H1 (cell line): ENCODE data around the gene HSPA5. TPM values are rescaled to one million over a fixed set of nuclear protein-coding genes. Genes with fewer than 3 reads are reported as not detected.

Source experiments
- CTCF ChIA-PET: fragments of 300-600 bp; sonication (Branson Sonifier 250); formaldehyde crosslinking; loops from one replicate; lab custom pipeline; 2021; ENCODE audit not compliant: partially characterized antibody; lab: Charles Lee
- POLR2A ChIA-PET: fragments of 300-600 bp; sonication (Branson Sonifier 250); formaldehyde crosslinking; loops from one replicate; lab custom pipeline; 2021; ENCODE audit warnings: inconsistent platforms; ENCODE audit not compliant: partially characterized antibody; lab: Charles Lee
- DNase-seq, 2 experiments: peaks; one replicate each; pipeline versions ENCODE4 v3.0.0 to v3.0.0-alpha.2; 2010 to 2022; ENCODE audit warnings: low spot score in 2 of 2, low read depth in 1 of 2, mixed read lengths in 1 of 2
- FAIRE-seq: peaks from 2 replicates; lab custom pipeline; 2011; peaks lifted over from hg19 to GRCh38; lab: Jason Lieb, UNC
- H2AFZ ChIP-seq: 2 replicates; pipeline ENCODE4 v1.8.1; 2012; ENCODE audit warnings: low read length, inconsistent platforms
- H2AK5ac ChIP-seq: 2 replicates; pipeline ENCODE4 v1.6.1; 2013; ENCODE audit warnings: low read depth, low read length
- H2BK120ac ChIP-seq: replicated peaks from 2 replicates; pipeline ENCODE3; 2013; ENCODE audit warnings: low read depth, low read length, inconsistent platforms
- H2BK12ac ChIP-seq: 2 replicates; pipeline ENCODE4 v1.6.1; 2013; ENCODE audit warnings: low read depth, low read length
- H2BK15ac ChIP-seq: 2 replicates; pipeline ENCODE4 v1.6.1; 2013; ENCODE audit warnings: low read length
- H2BK20ac ChIP-seq: 2 replicates; pipeline ENCODE4 v1.6.1; 2013; ENCODE audit warnings: low read length
- H2BK5ac ChIP-seq: 2 replicates; pipeline ENCODE4 v1.6.1; 2013; ENCODE audit warnings: low read depth, low read length
- H3K14ac ChIP-seq: 2 replicates; pipeline ENCODE4 v1.6.1; 2013; ENCODE audit warnings: inconsistent platforms; ENCODE audit not compliant: insufficient read length
- H3K18ac ChIP-seq: 2 replicates; pipeline ENCODE4 v1.6.1; 2013; ENCODE audit warnings: low read length; ENCODE audit errors: extremely low read depth
- H3K23ac ChIP-seq: 2 replicates; pipeline ENCODE4 v1.6.1; 2013; ENCODE audit warnings: inconsistent platforms; ENCODE audit not compliant: insufficient read length
- H3K23me2 ChIP-seq: 2 replicates; pipeline ENCODE4 v1.6.1; 2013; ENCODE audit warnings: low read depth, low read length
- H3K27ac ChIP-seq: 2 replicates; pipeline ENCODE4 v1.6.1; 2011; ENCODE audit warnings: low read depth, low read length, inconsistent platforms
- H3K27me3 ChIP-seq, 4 experiments: replicated peaks in 1 of 4; 1 replicate in 1 of 4; 2 replicates in 3 of 4; pipeline versions ENCODE4 v1.6.1 to v1.8.1; 2011 to 2013; ENCODE audit warnings: low read length in 3 of 4, mild to moderate bottlenecking in 3 of 4, inconsistent platforms in 2 of 4, mixed read lengths in 2 of 4, moderate library complexity in 1 of 4; ENCODE audit not compliant: control insufficient read depth in 3 of 4, insufficient read depth in 3 of 4; ENCODE audit errors: extremely low read depth in 1 of 4
- H3K36me3 ChIP-seq, 4 experiments: 2 replicates each; pipeline versions ENCODE4 v1.6.1 to v1.8.1; 2011 to 2013; ENCODE audit warnings: mild to moderate bottlenecking in 4 of 4, low read length in 3 of 4, moderate library complexity in 2 of 4, control low read depth in 1 of 4, inconsistent platforms in 1 of 4; ENCODE audit not compliant: insufficient read depth in 4 of 4, control insufficient read depth in 2 of 4
- H3K4ac ChIP-seq: replicated peaks from 2 replicates; pipeline ENCODE3; 2013; ENCODE audit warnings: low read length, low read depth, mixed read lengths, inconsistent platforms; ENCODE audit not compliant: insufficient read length
- H3K4me1 ChIP-seq, 4 experiments: replicated peaks in 1 of 4; 1 replicate in 1 of 4; 2 replicates in 3 of 4; pipeline versions ENCODE4 v1.6.1 to v1.8.1; 2011 to 2013; ENCODE audit warnings: low read length in 3 of 4, inconsistent platforms in 2 of 4, mixed read lengths in 1 of 4; ENCODE audit not compliant: insufficient read depth in 4 of 4, control insufficient read depth in 3 of 4
- H3K4me2 ChIP-seq, 2 experiments: 2 replicates each; pipeline versions ENCODE4 v1.6.1 to v1.8.1; 2011 to 2013; ENCODE audit warnings: low read depth in 2 of 2, low read length in 2 of 2, control low read depth in 1 of 2, inconsistent platforms in 1 of 2, mild to moderate bottlenecking in 1 of 2; ENCODE audit not compliant: insufficient read depth in 1 of 2
- H3K4me3 ChIP-seq, 4 experiments: fragments of 200-600, 300-600 bp in 1 of 4; sonication (generic), shearing (Covaris generic), sonication (Bioruptor Twin) in 1 of 4; 2 replicates each; pipeline versions ENCODE4 v1.5.1 to v1.8.1; 2011 to 2016; ENCODE audit warnings: low read length in 4 of 4, low read depth in 3 of 4, control low read depth in 2 of 4, inconsistent platforms in 2 of 4, mild to moderate bottlenecking in 2 of 4, mixed read lengths in 1 of 4, moderate library complexity in 1 of 4; ENCODE audit not compliant: insufficient read depth in 2 of 4; ENCODE audit errors: extremely low read depth in 1 of 4
- H3K56ac ChIP-seq: replicated peaks from 2 replicates; pipeline ENCODE3; 2013; ENCODE audit warnings: low read depth, mild to moderate bottlenecking, mixed read lengths, low read length, inconsistent platforms; ENCODE audit not compliant: insufficient read length
- H3K79me1 ChIP-seq: 2 replicates; pipeline ENCODE4 v1.6.1; 2013; ENCODE audit warnings: low read depth, low read length, control low read depth
- H3K79me2 ChIP-seq, 2 experiments: 2 replicates each; pipeline versions ENCODE4 v1.6.1 to v1.8.1; 2012 to 2013; ENCODE audit warnings: low read length in 2 of 2, mild to moderate bottlenecking in 2 of 2, inconsistent platforms in 1 of 2; ENCODE audit not compliant: insufficient read depth in 2 of 2, control insufficient read depth in 1 of 2
- H3K9ac ChIP-seq, 4 experiments: replicated peaks in 1 of 4; 1 replicate in 1 of 4; 2 replicates in 3 of 4; pipeline versions ENCODE4 v1.6.1 to v1.8.1; 2011 to 2013; ENCODE audit warnings: low read depth in 3 of 4, low read length in 3 of 4, control low read depth in 2 of 4, mild to moderate bottlenecking in 2 of 4, moderate library complexity in 2 of 4, inconsistent platforms in 1 of 4; ENCODE audit errors: extremely low read depth in 1 of 4
- H3K9me3 ChIP-seq, 2 experiments: 2 replicates each; pipeline versions ENCODE4 v1.6.1 to v1.8.1; 2012 to 2013; ENCODE audit warnings: mild to moderate bottlenecking in 2 of 2, moderate library complexity in 2 of 2, control low read depth in 1 of 2, inconsistent platforms in 1 of 2, low read depth in 1 of 2, low read length in 1 of 2, mixed read lengths in 1 of 2; ENCODE audit not compliant: insufficient read depth in 2 of 2
- H4K20me1 ChIP-seq, 2 experiments: replicated peaks in 1 of 2; 2 replicates each; pipeline versions ENCODE3 to v1.8.1; 2011 to 2013; ENCODE audit warnings: inconsistent platforms in 2 of 2, low read length in 2 of 2, mild to moderate bottlenecking in 1 of 2; ENCODE audit not compliant: insufficient read depth in 2 of 2, control insufficient read depth in 1 of 2
- H4K5ac ChIP-seq: 2 replicates; pipeline ENCODE4 v1.6.1; 2013; ENCODE audit warnings: low read length, low read depth, mixed read lengths, inconsistent platforms; ENCODE audit not compliant: insufficient read length
- H4K8ac ChIP-seq: 2 replicates; pipeline ENCODE4 v1.8.0; 2013; ENCODE audit warnings: mild to moderate bottlenecking, moderate library complexity, low read length, inconsistent platforms; ENCODE audit not compliant: insufficient read depth; ENCODE audit errors: extremely low read depth
- H4K91ac ChIP-seq: replicated peaks from 2 replicates; pipeline ENCODE3; 2013; ENCODE audit warnings: low read length, mixed read lengths, inconsistent platforms; ENCODE audit not compliant: insufficient read length
- BRCA1 ChIP-seq: IDR thresholded peaks from 2 replicates; pipeline ENCODE4 v1.6.1; 2012; ENCODE audit warnings: low read depth, low read length, improper control_type of control experiment
- CBX8 ChIP-seq: fragments of 300-800, 300-1000 bp; sonication (generic); IDR thresholded peaks from 2 replicates; pipeline ENCODE4 v1.7.1; 2016; ENCODE audit warnings: low read depth, low read length, borderline replicate concordance
- CTCF ChIP-seq, 3 experiments: IDR thresholded peaks; 1 replicate in 2 of 3; 2 replicates in 1 of 3; pipeline versions ENCODE4 v1.5.1 to v1.6.1; 2011; ENCODE audit warnings: low read length in 3 of 3, mild to moderate bottlenecking in 3 of 3, inconsistent platforms in 2 of 3, low read depth in 1 of 3, moderate library complexity in 1 of 3; ENCODE audit not compliant: insufficient read depth in 1 of 3; ENCODE audit errors: control extremely low read depth in 1 of 3
- TBP ChIP-seq: IDR thresholded peaks from 2 replicates; pipeline ENCODE4 v1.6.1; 2011; ENCODE audit warnings: low read depth, low read length, improper control_type of control experiment
- TCF12 ChIP-seq: IDR thresholded peaks from 2 replicates; pipeline ENCODE4 v1.6.1; 2011; ENCODE audit warnings: low read depth, mild to moderate bottlenecking, low read length
- USF2 ChIP-seq: IDR thresholded peaks from 2 replicates; pipeline ENCODE4 v1.6.1; 2011; ENCODE audit warnings: low read length, improper control_type of control experiment
- WGBS, 2 experiments: shearing (Covaris generic) in 1 of 2; methylation state at CpG; one replicate each; pipeline versions ENCODE4 v1.1.6 to v1.1.7; 2013 to 2015; ENCODE audit warnings: low lambda C conversion rate in 2 of 2, mixed read lengths in 2 of 2, inconsistent platforms in 1 of 2, low coverage in 1 of 2, missing lambda C conversion rate in 1 of 2; ENCODE audit not compliant: insufficient replicate concordance in 2 of 2, insufficient coverage in 1 of 2, insufficient read length in 1 of 2; ENCODE audit errors: extremely low coverage in 1 of 2, missing lambda C conversion rate in 1 of 2; 5-methylcytosine and 5-hydroxymethylcytosine counted together
- polyA plus RNA-seq, 7 experiments: library from polyadenylated mRNA; depleted of rRNA in 3 of 7; stranded (reverse) in 5 of 7; unstranded in 2 of 7; fragments of >200 nt in 5 of 7; fragments of 200-250 nt in 2 of 7; gene quantifications; 1 replicate in 5 of 7; 2 replicates in 1 of 7; 4 replicates in 1 of 7; pipeline versions ENCODE4 v1.2.1 to v1.2.3, GENCODE V29; 2011 to 2013; ENCODE audit warnings: missing spikeins in 2 of 7, mixed read lengths in 2 of 7
- total RNA-seq: library from RNA; stranded (reverse); fragmentation: NEBNext Ultra II Directional; extraction: Animal tissue kit (Norgen Biotek cat#: 25700); gene quantifications from 2 replicates; pipeline ENCODE4 v1.2.1, GENCODE V29; 2021

The HSPA5 gene
- total and polyA plus RNA-seq, 2 of the 8 experiments (the other 6 are each of a cell fraction or from before 2014, with no cell fraction given): 91.3 to 352 TPM

DNA sequence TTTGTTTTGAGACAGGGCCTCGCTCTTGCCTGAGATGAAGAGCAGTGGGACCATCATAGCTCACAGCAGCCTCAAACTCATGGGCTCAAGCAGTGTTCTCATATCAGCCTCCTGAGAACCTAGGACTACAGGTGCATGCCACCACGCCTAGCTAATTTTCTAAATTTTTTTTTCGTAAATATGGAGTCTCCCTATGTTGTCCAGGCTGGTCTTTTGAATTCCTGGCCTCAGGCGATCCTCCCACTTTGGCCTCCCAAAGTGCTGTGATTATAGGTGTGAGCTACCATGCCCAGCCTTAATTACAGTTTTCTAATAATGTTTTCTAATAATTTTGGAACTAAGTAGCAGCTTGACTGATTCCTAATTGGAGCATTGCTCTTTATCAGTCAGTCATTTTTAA lies 35.6 kb upstream of the HSPA5 start:
- WGBS, 2 experiments: 90% methylated on average over 4 of the region's 4 CpGs; no CpG with 5 or more reads in 1 of the 2 experiments
- Histone ChIP-seq H3K4me1 (peaks cover 0 to 4% (median 2%) of the 10 kb centered on the region in 4 experiments; a peak in 3 of 7 replicates), H3K4me3 (no peak overlapping the region), H3K23ac (no peak overlapping the region), H2BK20ac (no peak overlapping the region), H3K23me2 (no peaks in the 10 kb centered on the region), H3K4me2 (no peak overlapping the region), H2BK120ac (no peak overlapping the region), H2BK5ac (no peak overlapping the region), H3K79me1 (peaks cover 7% of the 10 kb centered on the region), H3K27ac (no peak overlapping the region), H3K27me3 (no peaks in the 10 kb centered on the region), H2BK15ac (no peak overlapping the region), H3K4ac (no peak overlapping the region), H2AK5ac (no peak overlapping the region), H3K79me2 (peaks cover 0 to 58% of the 10 kb centered on the region in 2 experiments; a peak in 2 of 4 replicates), H3K9me3 (no peaks in the 10 kb centered on the region), H2AFZ (no peak overlapping the region), H4K91ac (no peak overlapping the region), H4K5ac (no peak overlapping the region), H3K56ac (no peak overlapping the region), H4K8ac (no peak overlapping the region), H2BK12ac (no peak overlapping the region), H3K9ac (no peak overlapping the region), H3K14ac (no peak overlapping the region), H4K20me1 (no peaks in the 10 kb centered on the region), H3K18ac (no peak overlapping the region), H3K36me3 (no peaks in the 10 kb centered on the region)
- FAIRE-seq: no peak
- TF ChIP-seq CTCF (IDR thresholded peaks at IDR 0.05; ENCODE audit: control extremely low read depth in 1 of 3, insufficient read depth in 1 of 3, low read depth in 1 of 3, low read length in 3 of 3) (no peak), CBX8 (no peak), TCF12 (no peak), TBP (no peak), USF2 (no peak), BRCA1 (no peak)
- ChIA-PET CTCF (interaction anchor here (1.4 kb wide), 1 partner anchor 24 kb away, joined by 3 read pairs; no protein-coding TSS in a partner anchor), POLR2A (interaction anchor here (1.1 to 1.3 kb wide), 2 partner anchors 15 to 36 kb away, joined by 4 to 6 read pairs; partner anchors contain the start of genes GAPVD1 and HSPA5)
- no peak for DNase-seq
